CD4-positive, alpha-beta T cell treated with Interleukin-15 for 4 hours (primary cell): Measurements from ENCODE around the gene RHAG.

ENCODE experiments used
- DNase-seq: peaks from one replicate; pipeline ENCODE4 v3.0.0-alpha.2; 2020; ENCODE audit warnings: low spot score

RHAG gene

GRCh38 chr6:49564552-49564951 lies 72.1 kb downstream of the RHAG start:
- DNase-seq = no peak

DNA sequence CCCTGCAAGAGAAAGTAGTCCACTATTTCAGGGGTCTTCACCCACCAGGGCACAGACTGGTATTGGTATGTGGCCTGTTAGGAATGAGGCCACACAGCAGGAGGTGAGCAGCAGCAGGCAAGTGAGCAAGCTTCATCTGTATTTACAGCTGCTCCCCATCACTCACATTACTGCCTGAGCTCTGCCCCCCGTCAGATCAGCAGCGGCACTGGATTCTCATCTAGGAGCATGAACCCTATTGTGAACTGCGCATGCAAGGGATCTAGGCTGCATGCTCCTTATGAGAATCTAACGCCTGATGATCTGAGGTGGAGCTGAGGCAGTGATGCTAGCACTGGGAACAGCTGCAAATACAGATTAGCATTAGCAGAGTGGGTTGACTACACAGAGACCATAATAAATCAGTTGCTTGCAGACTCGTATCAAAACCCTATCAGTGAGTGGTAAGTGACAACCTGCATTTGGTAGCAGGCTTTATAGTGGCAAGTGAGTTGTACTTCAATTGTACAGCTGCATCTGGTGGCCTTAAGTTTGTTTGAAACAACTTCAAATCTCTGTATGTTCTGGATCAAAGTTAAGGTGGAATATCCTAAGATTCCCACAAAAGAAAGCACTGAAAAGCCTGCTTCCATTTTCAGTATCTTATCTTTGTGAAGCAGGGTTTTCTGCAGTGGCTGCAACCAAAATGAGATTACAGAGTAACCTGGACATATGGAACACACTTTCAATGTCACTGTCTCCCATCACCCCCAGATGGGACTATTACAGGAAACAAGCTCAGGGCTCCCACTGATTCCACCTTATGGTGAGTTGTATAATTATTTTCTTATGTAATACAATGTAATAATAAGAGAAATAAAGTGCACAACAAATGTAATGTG lies 73.4 kb downstream of the RHAG start:
- DNase-seq = no peak

- no peak for DNase-seq
Observed at GRCh38 chr6:49558238-49558637, 78.4 kb downstream of the RHAG start.

- DNase-seq = no peak
Observed at GRCh38 chr6:49557177-49557576, 79.5 kb downstream of the RHAG start.

GRCh38 chr6:49556429-49556837 lies 80.2 kb downstream of the RHAG start:
- DNase-seq = no peak

DNA sequence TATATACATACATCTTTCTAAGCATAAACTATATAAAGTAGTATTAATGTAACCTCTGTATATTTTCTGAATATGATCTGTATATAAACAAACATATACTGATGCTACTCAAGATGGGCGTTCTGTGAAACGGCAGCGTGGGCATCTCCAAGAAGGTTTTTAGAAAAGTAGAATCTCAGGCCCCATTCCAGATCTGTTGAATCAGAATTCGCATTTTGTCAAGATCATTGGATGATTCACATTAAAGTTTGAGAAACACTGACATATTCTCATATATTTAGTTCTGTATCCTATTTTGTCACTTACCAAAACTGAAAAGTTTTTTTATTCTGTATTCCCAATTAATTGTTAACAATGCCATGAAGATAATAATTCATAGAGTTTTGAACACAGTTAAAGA lies 80.7 kb downstream of the RHAG start:
- no peak for DNase-seq
